B cell (primary cell): Measurements from ENCODE around the gene NPR2. TPM values are rescaled to one million over a fixed set of nuclear protein-coding genes. Genes with fewer than 3 reads are reported as not detected.

Experiments used
- ATAC-seq: fragments of 200-7000 bp; cut with Tn5 transposase; one replicate; pipeline ENCODE4 v1.10.0; 2021; ENCODE audit warnings: low read depth, mild to moderate bottlenecking, moderate number of reproducible peaks, moderate library complexity
- CTCF ChIA-PET: fragments of 350-600 bp; sonication (Branson Sonifier 250); formaldehyde crosslinking; loops from one replicate; lab custom pipeline; 2021; ENCODE audit warnings: antibody characterized with exemption, inconsistent platforms; lab: Charles Lee
- POLR2A ChIA-PET: fragments of 350-600 bp; sonication (Branson Sonifier 250); formaldehyde crosslinking; loops from one replicate; lab custom pipeline; 2021; ENCODE audit warnings: antibody characterized with exemption; lab: Charles Lee
- DNase-seq: peaks from one replicate; pipeline ENCODE4 v3.0.0; 2013
- H2AFZ ChIP-seq: 2 replicates; pipeline ENCODE4 v1.6.1; 2012; ENCODE audit warnings: mild to moderate bottlenecking, low read depth, low read length; ENCODE audit not compliant: insufficient read depth, poor library complexity, severe bottlenecking
- H3K27ac ChIP-seq, 2 donors: 1 replicate in 1 of 2; 2 replicates in 1 of 2; pipeline ENCODE4 v1.5.1; 2012 to 2013; ENCODE audit warnings: low read length in 2 of 2, mild to moderate bottlenecking in 2 of 2, moderate library complexity in 1 of 2
- H3K27me3 ChIP-seq, 4 experiments: fragments of 200-600 bp in 1 of 4; sonication (generic) in 1 of 4; replicated peaks in 1 of 4; 1 replicate in 2 of 4; 2 replicates in 2 of 4; pipeline versions ENCODE4 v1.6.1 to v1.7.0; 2013 to 2016; ENCODE audit warnings: low read length in 3 of 4, mild to moderate bottlenecking in 2 of 4, mixed read lengths in 1 of 4, moderate library complexity in 1 of 4; ENCODE audit not compliant: insufficient read depth in 4 of 4, control insufficient read depth in 3 of 4; ENCODE audit errors: control extremely low read depth in 1 of 4
- H3K36me3 ChIP-seq, 2 experiments: replicated peaks in 1 of 2; 1 replicate in 1 of 2; 2 replicates in 1 of 2; pipeline versions ENCODE4 v1.6.1 to v1.7.1; 2013; ENCODE audit warnings: low read length in 1 of 2; ENCODE audit not compliant: insufficient read depth in 2 of 2, control insufficient read depth in 1 of 2; ENCODE audit errors: control extremely low read depth in 1 of 2, extremely low read depth in 1 of 2
- H3K4me1 ChIP-seq, 2 donors: fragments of 200-600 bp in 1 of 2; sonication (generic) in 1 of 2; 1 replicate in 1 of 2; 2 replicates in 1 of 2; pipeline versions ENCODE4 v1.5.1 to v1.6.1; 2013 to 2017; ENCODE audit warnings: low read length in 2 of 2; ENCODE audit not compliant: control insufficient read depth in 2 of 2, insufficient read depth in 2 of 2
- H3K4me2 ChIP-seq: replicated peaks from 2 replicates; pipeline ENCODE3; 2012; ENCODE audit warnings: mild to moderate bottlenecking, low read depth, low read length; ENCODE audit not compliant: poor library complexity, severe bottlenecking
- H3K4me3 ChIP-seq, 5 experiments: fragments of 200-600 bp in 1 of 5; sonication (generic) in 1 of 5; 1 replicate in 3 of 5; 2 replicates in 2 of 5; pipeline versions ENCODE4 v1.5.1 to v1.7.0; 2011 to 2016; ENCODE audit warnings: low read length in 4 of 5, mild to moderate bottlenecking in 4 of 5, low read depth in 2 of 5, control low read depth in 1 of 5, moderate library complexity in 1 of 5; ENCODE audit not compliant: insufficient read depth in 1 of 5; ENCODE audit errors: control extremely low read depth in 1 of 5, extremely low read depth in 1 of 5
- H3K79me2 ChIP-seq: fragments of 200-600 bp; sonication (generic); one replicate; pipeline ENCODE4 v1.6.0; 2016; ENCODE audit warnings: low read length; ENCODE audit not compliant: control insufficient read depth, insufficient read depth
- H3K9ac ChIP-seq: fragments of 200-600 bp; sonication (generic); 2 replicates; pipeline ENCODE4 v1.6.1; 2017; ENCODE audit warnings: mild to moderate bottlenecking, low read length, moderate library complexity
- H3K9me3 ChIP-seq, 3 donors: one replicate each; pipeline versions ENCODE4 v1.6.1 to v1.7.1; 2013; ENCODE audit warnings: low read length in 2 of 3; ENCODE audit not compliant: control insufficient read depth in 2 of 3, insufficient read depth in 1 of 3; ENCODE audit errors: control extremely low read depth in 1 of 3
- H4K20me1 ChIP-seq: 2 replicates; pipeline ENCODE4 v1.6.0; 2012; ENCODE audit warnings: mild to moderate bottlenecking, low read length; ENCODE audit not compliant: insufficient read depth, control insufficient read depth, poor library complexity, severe bottlenecking
- H3K27ac Mint-ChIP-seq: one replicate; pipeline ENCODE4 v1.8.0; 2021; ENCODE audit warnings: mixed read lengths
- H3K27me3 Mint-ChIP-seq: one replicate; pipeline ENCODE4 v1.8.0; 2021; ENCODE audit warnings: mixed read lengths
- H3K4me1 Mint-ChIP-seq: one replicate; pipeline ENCODE4 v1.8.0; 2021; ENCODE audit warnings: mixed read lengths
- H3K4me3 Mint-ChIP-seq: one replicate; pipeline ENCODE4 v1.8.0; 2021; ENCODE audit warnings: mixed read lengths
- H3K9me3 Mint-ChIP-seq: one replicate; pipeline ENCODE4 v1.8.0; 2022; ENCODE audit warnings: mixed read lengths; ENCODE audit not compliant: insufficient read depth
- EZH2 ChIP-seq: IDR thresholded peaks from 2 replicates; pipeline ENCODE4 v1.6.1; 2012; ENCODE audit warnings: borderline replicate concordance, low read depth, mild to moderate bottlenecking, moderate library complexity, low read length; ENCODE audit not compliant: insufficient read depth, poor library complexity, severe bottlenecking
- WGBS: methylation state at CpG from one replicate; pipeline ENCODE4 v1.1.5; 2013; ENCODE audit warnings: missing lambda C conversion rate; ENCODE audit not compliant: insufficient coverage; 5-methylcytosine and 5-hydroxymethylcytosine counted together
- intact Hi-C: fragments of 100-400 bp; cut with micrococcal nuclease; formaldehyde crosslinking; loops from one replicate; pipeline ENCODE4 v1.10.0; 2022
- polyA plus RNA-seq: library from polyadenylated mRNA; depleted of rRNA; stranded (reverse); fragments of >200 nt; gene quantifications from 2 replicates; pipeline ENCODE4 v1.2.3, GENCODE V29; 2012
- total RNA-seq, 2 donors: library from RNA; stranded (reverse); fragments of 120-200 nt in 1 of 2; gene quantifications; 1 replicate in 1 of 2; 2 replicates in 1 of 2; pipeline versions ENCODE4 v1.2.3 to v1.2.4, GENCODE V29; 2013 to 2022
- TF ChIP-seq, protein P1 (sequence below): fragments of 200-600 bp; IDR thresholded peaks from one replicate; pipeline ENCODE4 v1.8.0; 2022; ENCODE audit warnings: antibody characterized with exemption, mild to moderate bottlenecking

Gene NPR2
- total and polyA plus RNA-seq, 2 donors (not counting 1 experiment from before 2014, with no cell fraction given), result 7.6 to 8.0 TPM

DNA sequence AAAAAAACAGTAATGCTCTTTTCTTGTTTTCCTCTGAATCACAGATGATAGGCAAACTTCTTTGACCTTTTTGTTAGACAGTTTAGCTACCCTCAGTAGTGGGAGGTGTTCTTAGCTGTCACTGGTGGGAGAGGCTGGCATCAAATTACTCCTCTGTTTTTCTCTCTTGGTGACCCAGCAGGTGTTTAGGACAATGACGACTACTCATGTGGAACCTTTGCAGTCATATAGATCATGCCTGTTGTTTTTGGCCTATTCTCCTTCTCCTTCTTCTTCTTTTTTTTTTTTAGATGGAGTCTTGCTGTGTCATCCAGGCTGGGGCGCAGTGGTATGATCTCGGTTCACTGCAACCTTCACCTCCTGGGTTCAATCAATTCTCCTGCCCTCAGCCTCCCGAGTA lies 15.4 kb upstream of the NPR2 start:
- Mint-ChIP-seq H3K27ac (peak overlapping the region; percentile 85), H3K9me3 (no peaks in the 10 kb centered on the region), H3K27me3 (no peaks in the 10 kb centered on the region), H3K4me3 (peak overlapping the region; percentile 19), H3K4me1 (peaks cover 15% of the 10 kb centered on the region)
- intact Hi-C loops, result no loop called here
- no peak overlapping the region for H3K9ac ChIP-seq
- H3K79me2 ChIP-seq, result peaks cover 13% of the 10 kb centered on the region
- no peaks in the 10 kb centered on the region for H3K9me3 ChIP-seq
- peak overlapping the region in 1 of 2 donors; percentile 3 for H3K27ac ChIP-seq
- ATAC-seq, result peak; percentile 94
- POLR2A ChIA-PET, result interaction anchor here (1.0 kb wide), 1 partner anchor 19 kb away, joined by 3 read pairs; no protein-coding TSS in a partner anchor
- peaks cover 6 to 15% of the 10 kb centered on the region in 2 donors for H3K4me1 ChIP-seq
- no peak for DNase-seq
- H3K36me3 ChIP-seq, result peaks cover 0 to 8% of the 10 kb centered on the region in 2 experiments
- TF ChIP-seq EZH2, result no peak
- TF ChIP-seq, protein P1, sequence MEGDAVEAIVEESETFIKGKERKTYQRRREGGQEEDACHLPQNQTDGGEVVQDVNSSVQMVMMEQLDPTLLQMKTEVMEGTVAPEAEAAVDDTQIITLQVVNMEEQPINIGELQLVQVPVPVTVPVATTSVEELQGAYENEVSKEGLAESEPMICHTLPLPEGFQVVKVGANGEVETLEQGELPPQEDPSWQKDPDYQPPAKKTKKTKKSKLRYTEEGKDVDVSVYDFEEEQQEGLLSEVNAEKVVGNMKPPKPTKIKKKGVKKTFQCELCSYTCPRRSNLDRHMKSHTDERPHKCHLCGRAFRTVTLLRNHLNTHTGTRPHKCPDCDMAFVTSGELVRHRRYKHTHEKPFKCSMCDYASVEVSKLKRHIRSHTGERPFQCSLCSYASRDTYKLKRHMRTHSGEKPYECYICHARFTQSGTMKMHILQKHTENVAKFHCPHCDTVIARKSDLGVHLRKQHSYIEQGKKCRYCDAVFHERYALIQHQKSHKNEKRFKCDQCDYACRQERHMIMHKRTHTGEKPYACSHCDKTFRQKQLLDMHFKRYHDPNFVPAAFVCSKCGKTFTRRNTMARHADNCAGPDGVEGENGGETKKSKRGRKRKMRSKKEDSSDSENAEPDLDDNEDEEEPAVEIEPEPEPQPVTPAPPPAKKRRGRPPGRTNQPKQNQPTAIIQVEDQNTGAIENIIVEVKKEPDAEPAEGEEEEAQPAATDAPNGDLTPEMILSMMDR, result no peak
- H3K4me3 ChIP-seq, result no peak overlapping the region
- H4K20me1 ChIP-seq, result peaks cover 10% of the 10 kb centered on the region
- no peak overlapping the region for H3K4me2 ChIP-seq
- no peaks in the 10 kb centered on the region for H3K27me3 ChIP-seq
- CTCF ChIA-PET, result interaction anchor here (0.6 to 2.3 kb wide), 11 partner anchors 9 to 109 kb away, joined by 3 to 15 read pairs (median 4); partner anchors contain the start of gene TLN1
- H2AFZ ChIP-seq, result no peak overlapping the region
- WGBS, result 20% methylated on average over 1 of the region's 4 CpGs

DNA sequence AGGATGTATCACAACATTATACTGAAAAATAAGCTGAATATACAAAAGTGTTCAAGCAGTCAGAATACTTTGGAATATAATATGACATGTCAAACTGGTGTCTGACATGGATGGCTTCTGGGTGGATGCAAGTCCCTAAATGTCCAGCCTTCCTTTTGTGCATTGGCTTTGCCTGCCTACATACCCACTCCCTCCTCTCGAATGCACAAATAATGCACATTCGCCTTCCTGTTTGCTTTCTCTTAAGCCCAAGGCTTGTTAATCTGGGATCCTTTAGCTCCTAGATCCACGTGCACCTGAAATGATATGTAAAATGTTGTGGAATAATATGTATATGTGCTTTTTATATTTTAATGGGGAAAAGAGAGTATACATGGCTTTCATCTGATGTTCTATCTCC lies 12.9 kb upstream of the NPR2 start:
- H3K79me2 ChIP-seq, result no peaks in the 10 kb centered on the region
- no peak for DNase-seq
- Mint-ChIP-seq H3K27me3 (no peaks in the 10 kb centered on the region), H3K9me3 (no peaks in the 10 kb centered on the region), H3K27ac (no peak overlapping the region), H3K4me1 (peaks cover 15% of the 10 kb centered on the region), H3K4me3 (no peak overlapping the region)
- no peaks in the 10 kb centered on the region for H3K36me3 ChIP-seq
- no peak overlapping the region for H3K9ac ChIP-seq
- ChIA-PET POLR2A (interaction anchor here (0.6 kb wide), 2 partner anchors 83 to 125 kb away, joined by 3 read pairs; no protein-coding TSS in a partner anchor), CTCF (interaction anchor here (1.0 to 2.7 kb wide), 7 partner anchors 10 to 167 kb away, joined by 3 to 11 read pairs (median 4); no protein-coding TSS in a partner anchor)
- no peaks in the 10 kb centered on the region for H3K27me3 ChIP-seq
- no peak for TF ChIP-seq EZH2
- TF ChIP-seq, protein P1, result no peak
- WGBS, result no CpG with 5 or more reads among the region's 3 CpGs
- no peak for ATAC-seq
- H3K4me3 ChIP-seq, result no peak overlapping the region
- intact Hi-C loops, result no loop called here
- H3K4me1 ChIP-seq, result peaks cover 6 to 15% of the 10 kb centered on the region in 2 donors
- H3K9me3 ChIP-seq, result no peaks in the 10 kb centered on the region
- H3K4me2 ChIP-seq, result no peak overlapping the region
- H3K27ac ChIP-seq, result no peak overlapping the region
- no peak overlapping the region for H2AFZ ChIP-seq
- H4K20me1 ChIP-seq, result no peaks in the 10 kb centered on the region
